CD8-positive, alpha-beta memory T cell (primary cell): Measurements from ENCODE around the gene SH3GLB1. TPM values are rescaled to one million over a fixed set of nuclear protein-coding genes. Genes with fewer than 3 reads are reported as not detected.

ENCODE experiments used
- CTCF ChIA-PET: fragments of 350-600 bp; sonication (Branson Sonifier 250); formaldehyde crosslinking; loops from one replicate; lab custom pipeline; 2021; ENCODE audit warnings: antibody characterized with exemption; lab: Charles Lee
- POLR2A ChIA-PET: fragments of 350-600 bp; sonication (Branson Sonifier 250); formaldehyde crosslinking; loops from one replicate; lab custom pipeline; 2021; ENCODE audit warnings: antibody characterized with exemption; lab: Charles Lee
- DNase-seq, 5 donors: peaks; one replicate each; pipeline versions ENCODE4 v3.0.0 to v3.0.0-alpha.2; 2020 to 2022; ENCODE audit warnings: mixed read lengths in 1 of 5
- H3K27ac ChIP-seq: one replicate; pipeline ENCODE4 v1.7.0; 2013; ENCODE audit warnings: low read depth, mild to moderate bottlenecking, low read length, moderate library complexity
- H3K27me3 ChIP-seq: 2 replicates; pipeline ENCODE4 v1.7.0; 2013; ENCODE audit warnings: low read length, mild to moderate bottlenecking; ENCODE audit not compliant: insufficient read depth, poor library complexity, severe bottlenecking
- H3K36me3 ChIP-seq: 2 replicates; pipeline ENCODE4 v1.7.0; 2013; ENCODE audit warnings: mild to moderate bottlenecking, low read length, moderate library complexity; ENCODE audit not compliant: insufficient read depth
- H3K4me1 ChIP-seq: 2 replicates; pipeline ENCODE4 v1.7.0; 2013; ENCODE audit warnings: mild to moderate bottlenecking, low read length, moderate library complexity; ENCODE audit not compliant: insufficient read depth
- H3K4me3 ChIP-seq: 2 replicates; pipeline ENCODE4 v1.7.0; 2013; ENCODE audit warnings: mild to moderate bottlenecking, low read length
- H3K9me3 ChIP-seq: 2 replicates; pipeline ENCODE4 v1.7.0; 2013; ENCODE audit warnings: mild to moderate bottlenecking, low read length
- H3K27ac Mint-ChIP-seq, 8 donors: one replicate each; pipeline ENCODE4 v1.8.0; 2020 to 2021; ENCODE audit warnings: mixed read lengths in 8 of 8, mild to moderate bottlenecking in 6 of 8, inconsistent platforms in 3 of 8, moderate library complexity in 3 of 8
- H3K27me3 Mint-ChIP-seq, 2 donors: one replicate each; pipeline ENCODE4 v1.8.0; 2020 to 2021; ENCODE audit warnings: mixed read lengths in 2 of 2, mild to moderate bottlenecking in 1 of 2, moderate library complexity in 1 of 2
- H3K36me3 Mint-ChIP-seq, 3 donors: one replicate each; pipeline ENCODE4 v1.8.0; 2020 to 2021; ENCODE audit warnings: mixed read lengths in 3 of 3, inconsistent platforms in 1 of 3, mild to moderate bottlenecking in 1 of 3
- H3K4me1 Mint-ChIP-seq, 3 donors: one replicate each; pipeline ENCODE4 v1.8.0; 2020 to 2021; ENCODE audit warnings: mixed read lengths in 3 of 3, inconsistent platforms in 1 of 3, mild to moderate bottlenecking in 1 of 3
- H3K4me3 Mint-ChIP-seq, 7 donors: one replicate each; pipeline ENCODE4 v1.8.0; 2020 to 2021; ENCODE audit warnings: mixed read lengths in 7 of 7, mild to moderate bottlenecking in 6 of 7, moderate library complexity in 4 of 7, inconsistent platforms in 2 of 7
- H3K9me3 Mint-ChIP-seq, 5 donors: one replicate each; pipeline ENCODE4 v1.8.0; 2020 to 2022; ENCODE audit warnings: mixed read lengths in 5 of 5, mild to moderate bottlenecking in 3 of 5, moderate library complexity in 2 of 5, inconsistent platforms in 1 of 5
- polyA plus RNA-seq: library from polyadenylated mRNA; unstranded; fragments of 300-500 nt; fragmentation: Illumina TruSeq; gene quantifications from one replicate; pipeline ENCODE4 v1.2.3, GENCODE V29; 2021
- total RNA-seq, 2 experiments: library from RNA; stranded (reverse); gene quantifications; one replicate each; pipeline ENCODE4 v1.2.3, GENCODE V29; 2021

SH3GLB1 gene
- total and polyA plus RNA-seq, 3 experiments from 2014 or later: 48.6 to 69.7 (median 66.3) TPM

GRCh38 chr1:86753700-86754099, 49.3 kb downstream of the SH3GLB1 start:
- Histone ChIP-seq H3K4me3 (no peak overlapping the region), H3K4me1 (no peaks in the 10 kb centered on the region), H3K27me3 (peaks cover 3% of the 10 kb centered on the region), H3K36me3 (no peaks in the 10 kb centered on the region), H3K9me3 (no peaks in the 10 kb centered on the region), H3K27ac (no peak overlapping the region)
- ChIA-PET POLR2A (interaction anchor here (0.6 to 1.3 kb wide), 2 partner anchors 49 to 191 kb away, joined by 3 read pairs; partner anchors contain the start of gene SH3GLB1), CTCF (interaction anchor here (3.5 kb wide), 1 partner anchor 49 kb away, joined by 14 read pairs; the partner anchor contains the start of gene SH3GLB1)
- peaks cover 0 to 7% (median 1%) of the 10 kb centered on the region in 3 donors for H3K4me1 Mint-ChIP-seq
- no peaks in the 10 kb centered on the region for H3K9me3 Mint-ChIP-seq
- H3K36me3 Mint-ChIP-seq: no peaks in the 10 kb centered on the region
- DNase-seq: no peak
- no peak overlapping the region for H3K27ac Mint-ChIP-seq
- H3K4me3 Mint-ChIP-seq: no peak overlapping the region
- peaks cover 4 to 30% of the 10 kb centered on the region in 2 donors for H3K27me3 Mint-ChIP-seq

- Mint-ChIP-seq H3K27ac (peak overlapping the region in 1 of 8 donors; percentile 15), H3K9me3 (peaks cover 0 to 5% (median 0%) of the 10 kb centered on the region in 5 donors), H3K27me3 (peaks cover 4 to 30% of the 10 kb centered on the region in 2 donors), H3K4me3 (no peak overlapping the region), H3K4me1 (peaks cover 0 to 7% (median 1%) of the 10 kb centered on the region in 3 donors), H3K36me3 (no peaks in the 10 kb centered on the region)
- POLR2A ChIA-PET: interaction anchor here (0.6 to 1.3 kb wide), 2 partner anchors 50 to 191 kb away, joined by 3 read pairs; partner anchors contain the start of gene SH3GLB1
- Histone ChIP-seq H3K4me3 (no peak overlapping the region), H3K27me3 (peaks cover 4% of the 10 kb centered on the region), H3K27ac (no peak overlapping the region), H3K36me3 (no peaks in the 10 kb centered on the region), H3K4me1 (no peaks in the 10 kb centered on the region), H3K9me3 (no peaks in the 10 kb centered on the region)
- no peak for DNase-seq
- CTCF ChIA-PET: interaction anchor here (3.5 kb wide), 1 partner anchor 49 kb away, joined by 14 read pairs; the partner anchor contains the start of gene SH3GLB1
Observed at GRCh38 chr1:86754265-86754974, 50.0 kb downstream of the SH3GLB1 start.

GRCh38 chr1:86756062-86756406, 51.7 kb downstream of the SH3GLB1 start:
- Histone ChIP-seq H3K4me1 (no peaks in the 10 kb centered on the region), H3K27ac (no peak overlapping the region), H3K4me3 (no peak overlapping the region), H3K36me3 (no peaks in the 10 kb centered on the region), H3K27me3 (peaks cover 4% of the 10 kb centered on the region), H3K9me3 (no peaks in the 10 kb centered on the region)
- Mint-ChIP-seq H3K36me3 (no peaks in the 10 kb centered on the region), H3K9me3 (peaks cover 0 to 9% (median 0%) of the 10 kb centered on the region in 5 donors), H3K27ac (no peak overlapping the region), H3K4me1 (peaks cover 0 to 7% (median 1%) of the 10 kb centered on the region in 3 donors), H3K27me3 (peaks cover 4 to 30% of the 10 kb centered on the region in 2 donors), H3K4me3 (no peak overlapping the region)
- ChIA-PET POLR2A (no interaction called here), CTCF (no interaction called here)
- DNase-seq: no peak

GRCh38 chr1:86757272-86757984, 53.1 kb downstream of the SH3GLB1 start:
- CTCF ChIA-PET: interaction anchor here (1.5 kb wide), 1 partner anchor 13 kb away, joined by 4 read pairs; no protein-coding TSS in a partner anchor
- H3K4me3 Mint-ChIP-seq: no peak overlapping the region
- Histone ChIP-seq H3K9me3 (no peaks in the 10 kb centered on the region), H3K27me3 (peaks cover 4% of the 10 kb centered on the region), H3K27ac (no peak overlapping the region), H3K36me3 (no peaks in the 10 kb centered on the region), H3K4me3 (no peak overlapping the region), H3K4me1 (no peaks in the 10 kb centered on the region)
- POLR2A ChIA-PET: no interaction called here
- no peaks in the 10 kb centered on the region for H3K36me3 Mint-ChIP-seq
- peaks cover 0 to 9% (median 0%) of the 10 kb centered on the region in 5 donors for H3K9me3 Mint-ChIP-seq
- peaks cover 6 to 41% of the 10 kb centered on the region in 2 donors for H3K27me3 Mint-ChIP-seq
- peaks cover 0 to 7% (median 1%) of the 10 kb centered on the region in 3 donors for H3K4me1 Mint-ChIP-seq
- no peak overlapping the region for H3K27ac Mint-ChIP-seq
- DNase-seq: no peak

GRCh38 chr1:86758570-86758969, 54.2 kb downstream of the SH3GLB1 start:
- Histone ChIP-seq H3K27me3 (peaks cover 4% of the 10 kb centered on the region), H3K4me3 (no peak overlapping the region), H3K36me3 (no peaks in the 10 kb centered on the region), H3K27ac (no peak overlapping the region), H3K9me3 (no peaks in the 10 kb centered on the region), H3K4me1 (no peaks in the 10 kb centered on the region)
- Mint-ChIP-seq H3K27ac (no peak overlapping the region), H3K4me3 (no peak overlapping the region), H3K4me1 (peaks cover 0 to 4% (median 1%) of the 10 kb centered on the region in 3 donors), H3K36me3 (no peaks in the 10 kb centered on the region), H3K9me3 (peaks cover 0 to 9% (median 0%) of the 10 kb centered on the region in 5 donors), H3K27me3 (peaks cover 8 to 43% of the 10 kb centered on the region in 2 donors)
- CTCF ChIA-PET: interaction anchor here (1.5 kb wide), 1 partner anchor 14 kb away, joined by 4 read pairs; no protein-coding TSS in a partner anchor
- DNase-seq: no peak
- POLR2A ChIA-PET: no interaction called here

- CTCF ChIA-PET: no interaction called here
- Mint-ChIP-seq H3K27ac (no peak overlapping the region), H3K36me3 (no peaks in the 10 kb centered on the region), H3K4me1 (no peaks in the 10 kb centered on the region), H3K9me3 (peaks cover 0 to 9% (median 0%) of the 10 kb centered on the region in 5 donors), H3K27me3 (peaks cover 12 to 41% of the 10 kb centered on the region in 2 donors), H3K4me3 (no peak overlapping the region)
- no peak overlapping the region for H3K4me3 ChIP-seq
- H3K9me3 ChIP-seq: no peaks in the 10 kb centered on the region
- POLR2A ChIA-PET: no interaction called here
- H3K4me1 ChIP-seq: no peaks in the 10 kb centered on the region
- no peak for DNase-seq
- H3K27me3 ChIP-seq: peaks cover 4% of the 10 kb centered on the region
- no peak overlapping the region for H3K27ac ChIP-seq
- H3K36me3 ChIP-seq: no peaks in the 10 kb centered on the region
Observed at GRCh38 chr1:86760199-86760598, 55.8 kb downstream of the SH3GLB1 start.

GRCh38 chr1:86762336-86762735, 58.0 kb downstream of the SH3GLB1 start:
- Histone ChIP-seq H3K36me3 (no peaks in the 10 kb centered on the region), H3K4me3 (no peak overlapping the region), H3K4me1 (no peaks in the 10 kb centered on the region), H3K27ac (no peak overlapping the region), H3K9me3 (no peaks in the 10 kb centered on the region), H3K27me3 (peaks cover 4% of the 10 kb centered on the region)
- peaks cover 15 to 43% of the 10 kb centered on the region in 2 donors for H3K27me3 Mint-ChIP-seq
- DNase-seq: no peak
- H3K36me3 Mint-ChIP-seq: peaks cover 0 to 5% (median 0%) of the 10 kb centered on the region in 3 donors
- ChIA-PET POLR2A (no interaction called here), CTCF (no interaction called here)
- no peak overlapping the region for H3K27ac Mint-ChIP-seq
- H3K4me3 Mint-ChIP-seq: no peak overlapping the region
- H3K4me1 Mint-ChIP-seq: no peaks in the 10 kb centered on the region
- H3K9me3 Mint-ChIP-seq: peaks cover 0 to 9% (median 3%) of the 10 kb centered on the region in 5 donors

- Mint-ChIP-seq H3K9me3 (peaks cover 0 to 8% (median 3%) of the 10 kb centered on the region in 5 donors), H3K27me3 (peaks cover 21 to 36% of the 10 kb centered on the region in 2 donors), H3K4me3 (no peak overlapping the region), H3K27ac (no peak overlapping the region), H3K4me1 (no peaks in the 10 kb centered on the region), H3K36me3 (peaks cover 0 to 7% (median 0%) of the 10 kb centered on the region in 3 donors)
- Histone ChIP-seq H3K9me3 (no peaks in the 10 kb centered on the region), H3K4me3 (no peak overlapping the region), H3K36me3 (no peaks in the 10 kb centered on the region), H3K27me3 (no peaks in the 10 kb centered on the region), H3K27ac (no peak overlapping the region), H3K4me1 (no peaks in the 10 kb centered on the region)
- DNase-seq: no peak
- CTCF ChIA-PET: no interaction called here
- POLR2A ChIA-PET: no interaction called here
Observed at GRCh38 chr1:86764523-86764922, 60.1 kb downstream of the SH3GLB1 start.
